WTC11 (cell line): ENCODE data around the gene PRELP. TPM values are rescaled to one million over a fixed set of nuclear protein-coding genes. Genes with fewer than 3 reads are reported as not detected.

Experiments used
- ATAC-seq: fragments of 200-7000 bp; cut with Tn5 transposase; 2 replicates; pipeline ENCODE4 v1.10.0; 2021; ENCODE audit warnings: mild to moderate bottlenecking, moderate library complexity
- CTCF ChIA-PET: fragments of 300-600 bp; sonication (Branson Sonifier 250); formaldehyde crosslinking; loops from one replicate; lab custom pipeline; 2021; ENCODE audit warnings: antibody characterized with exemption; lab: Charles Lee
- POLR2A ChIA-PET: fragments of 350-600 bp; sonication (Branson Sonifier 250); formaldehyde crosslinking; loops from one replicate; lab custom pipeline; 2021; ENCODE audit warnings: antibody characterized with exemption; lab: Charles Lee
- DNase-seq: peaks from one replicate; pipeline ENCODE4 v3.0.0; 2021; ENCODE audit warnings: low spot score
- H3K27ac Mint-ChIP-seq: 2 replicates; pipeline ENCODE4 v1.8.0; 2021; ENCODE audit warnings: mixed read lengths
- H3K27me3 Mint-ChIP-seq: 2 replicates; pipeline ENCODE4 v1.8.0; 2021; ENCODE audit warnings: low read depth, mild to moderate bottlenecking, moderate library complexity, mixed read lengths
- H3K36me3 Mint-ChIP-seq: 2 replicates; pipeline ENCODE4 v1.8.0; 2021; ENCODE audit warnings: mixed read lengths
- H3K4me1 Mint-ChIP-seq: 2 replicates; pipeline ENCODE4 v1.8.0; 2022; ENCODE audit warnings: mixed read lengths
- H3K4me3 Mint-ChIP-seq: 2 replicates; pipeline ENCODE4 v1.8.0; 2021; ENCODE audit warnings: mild to moderate bottlenecking, moderate library complexity, mixed read lengths
- H3K9me3 Mint-ChIP-seq: 2 replicates; pipeline ENCODE4 v1.8.0; 2021; ENCODE audit warnings: mixed read lengths
- CREM ChIP-seq: sonication (generic); formaldehyde crosslinking; IDR thresholded peaks from 2 replicates; pipeline ENCODE4 v1.8.1; 2022; ENCODE audit warnings: mild to moderate bottlenecking, missing genetic modification reagents, moderate library complexity
- ETV6 ChIP-seq: sonication (generic); formaldehyde crosslinking; IDR thresholded peaks from 2 replicates; pipeline ENCODE4 v1.8.1; 2022; ENCODE audit warnings: mild to moderate bottlenecking, missing genetic modification reagents
- FOXK1 ChIP-seq: sonication (generic); formaldehyde crosslinking; IDR thresholded peaks from 2 replicates; pipeline ENCODE4 v1.8.0; 2022; ENCODE audit warnings: mild to moderate bottlenecking, moderate library complexity, missing genetic modification reagents
- FOXP1 ChIP-seq: sonication (generic); formaldehyde crosslinking; IDR thresholded peaks from 2 replicates; pipeline ENCODE4 v1.8.0; 2022; ENCODE audit warnings: missing genetic modification reagents, mild to moderate bottlenecking, moderate library complexity, borderline replicate concordance
- GABPB1 ChIP-seq: sonication (generic); formaldehyde crosslinking; IDR thresholded peaks from 2 replicates; pipeline ENCODE4 v1.8.1; 2023; ENCODE audit warnings: mild to moderate bottlenecking, missing genetic modification reagents
- HMGA2 ChIP-seq: fragments of 250-450 bp; sonication (Bioruptor Pico); IDR thresholded peaks from 2 replicates; pipeline ENCODE4 v1.4.0; 2021; ENCODE audit warnings: mild to moderate bottlenecking, moderate library complexity
- RORB ChIP-seq: fragments of 250-450 bp; sonication (Bioruptor Pico); IDR thresholded peaks from 2 replicates; pipeline ENCODE4 v1.9.0; 2021; ENCODE audit warnings: mild to moderate bottlenecking
- TP53 ChIP-seq: sonication (generic); formaldehyde crosslinking; IDR thresholded peaks from 2 replicates; pipeline ENCODE4 v1.8.1; 2023; ENCODE audit warnings: mild to moderate bottlenecking, missing genetic modification reagents
- ZBTB21 ChIP-seq: sonication (generic); formaldehyde crosslinking; IDR thresholded peaks from 2 replicates; pipeline ENCODE4 v1.8.1; 2023; ENCODE audit warnings: mild to moderate bottlenecking, missing genetic modification reagents, borderline replicate concordance
- ZNF671 ChIP-seq: fragments of 250-450 bp; sonication (Bioruptor Pico); IDR thresholded peaks from 2 replicates; pipeline ENCODE4 v1.8.0; 2021; ENCODE audit warnings: mild to moderate bottlenecking
- total RNA-seq: library from RNA; stranded (reverse); gene quantifications from 3 replicates; pipeline ENCODE4 v1.2.3, GENCODE V29; 2021
- TF ChIP-seq, protein P1 (sequence below): fragments of 250-450 bp; sonication (Bioruptor Pico); IDR thresholded peaks from 2 replicates; pipeline ENCODE4 v1.9.0; 2021; ENCODE audit warnings: mild to moderate bottlenecking
- TF ChIP-seq, protein P2 (sequence below): sonication (generic); formaldehyde crosslinking; IDR thresholded peaks from 2 replicates; pipeline ENCODE4 v1.8.0; 2022; ENCODE audit warnings: mild to moderate bottlenecking, missing genetic modification reagents
- TF ChIP-seq, protein P3 (sequence below): sonication (generic); formaldehyde crosslinking; IDR thresholded peaks from 2 replicates; pipeline ENCODE4 v1.8.1; 2022; ENCODE audit warnings: mild to moderate bottlenecking, missing genetic modification reagents, moderate library complexity, borderline replicate concordance
- TF ChIP-seq, protein P4 (sequence below): sonication (generic); formaldehyde crosslinking; IDR thresholded peaks from 2 replicates; pipeline ENCODE4 v1.8.0; 2022; ENCODE audit warnings: missing genetic modification reagents
- TF ChIP-seq, protein P5 (sequence below): sonication (generic); formaldehyde crosslinking; conservative IDR thresholded peaks from 2 replicates; pipeline ENCODE4 v1.8.1; 2022; ENCODE audit warnings: mild to moderate bottlenecking, missing genetic modification reagents
- TF ChIP-seq, protein P6 (sequence below): fragments of 250-450 bp; sonication (Bioruptor Pico); IDR thresholded peaks from 2 replicates; pipeline ENCODE4 v1.9.0; 2021; ENCODE audit warnings: mild to moderate bottlenecking
- TF ChIP-seq, protein P7 (sequence below): sonication (generic); formaldehyde crosslinking; IDR thresholded peaks from 2 replicates; pipeline ENCODE4 v1.8.0; 2023; ENCODE audit warnings: missing genetic modification reagents
- TF ChIP-seq, protein P8 (sequence below): sonication (generic); formaldehyde crosslinking; IDR thresholded peaks from 2 replicates; pipeline ENCODE4 v1.8.1; 2023; ENCODE audit warnings: mild to moderate bottlenecking, missing genetic modification reagents, borderline replicate concordance
- TF ChIP-seq, protein P9 (sequence below): sonication (generic); formaldehyde crosslinking; IDR thresholded peaks from 2 replicates; pipeline ENCODE4 v1.8.0; 2022; ENCODE audit warnings: mild to moderate bottlenecking, missing genetic modification reagents

PRELP gene
- total RNA-seq, 1 experiment from 2014 or later = 0.17 TPM

DNA sequence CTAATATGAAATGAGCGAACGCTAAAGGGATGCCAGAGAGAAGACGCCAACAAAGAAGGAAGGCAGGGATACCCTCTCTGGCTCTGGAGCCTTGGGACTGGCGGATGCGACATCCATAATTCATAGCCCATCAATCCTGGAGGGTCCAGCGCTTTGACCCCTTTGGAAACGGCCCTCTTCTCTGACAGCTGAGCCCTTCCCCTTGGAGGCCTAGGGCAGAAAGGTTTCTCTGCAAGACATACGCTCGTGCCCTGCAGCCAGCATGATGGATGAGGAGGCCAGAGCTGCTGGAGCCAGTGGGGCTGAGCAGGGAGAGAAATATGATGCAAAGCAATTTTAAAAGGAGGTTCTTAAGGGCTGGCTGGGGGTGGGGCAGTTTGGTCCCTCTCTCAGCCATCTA, 40.6 kb downstream of the PRELP start:
- H3K27me3 Mint-ChIP-seq = peaks cover 95% of the 10 kb centered on the region
- ChIA-PET POLR2A (no interaction called here), CTCF (interaction anchor here (1.5 kb wide), 1 partner anchor 11 kb away, joined by 4 read pairs; no protein-coding TSS in a partner anchor)
- no peak for TF ChIP-seq FOXK1 (CRISPR knock-in tag)
- TF ChIP-seq FOXP1 (CRISPR knock-in tag) = no peak
- no peak for TF ChIP-seq GABPB1 (CRISPR knock-in tag)
- TF ChIP-seq, protein P1, sequence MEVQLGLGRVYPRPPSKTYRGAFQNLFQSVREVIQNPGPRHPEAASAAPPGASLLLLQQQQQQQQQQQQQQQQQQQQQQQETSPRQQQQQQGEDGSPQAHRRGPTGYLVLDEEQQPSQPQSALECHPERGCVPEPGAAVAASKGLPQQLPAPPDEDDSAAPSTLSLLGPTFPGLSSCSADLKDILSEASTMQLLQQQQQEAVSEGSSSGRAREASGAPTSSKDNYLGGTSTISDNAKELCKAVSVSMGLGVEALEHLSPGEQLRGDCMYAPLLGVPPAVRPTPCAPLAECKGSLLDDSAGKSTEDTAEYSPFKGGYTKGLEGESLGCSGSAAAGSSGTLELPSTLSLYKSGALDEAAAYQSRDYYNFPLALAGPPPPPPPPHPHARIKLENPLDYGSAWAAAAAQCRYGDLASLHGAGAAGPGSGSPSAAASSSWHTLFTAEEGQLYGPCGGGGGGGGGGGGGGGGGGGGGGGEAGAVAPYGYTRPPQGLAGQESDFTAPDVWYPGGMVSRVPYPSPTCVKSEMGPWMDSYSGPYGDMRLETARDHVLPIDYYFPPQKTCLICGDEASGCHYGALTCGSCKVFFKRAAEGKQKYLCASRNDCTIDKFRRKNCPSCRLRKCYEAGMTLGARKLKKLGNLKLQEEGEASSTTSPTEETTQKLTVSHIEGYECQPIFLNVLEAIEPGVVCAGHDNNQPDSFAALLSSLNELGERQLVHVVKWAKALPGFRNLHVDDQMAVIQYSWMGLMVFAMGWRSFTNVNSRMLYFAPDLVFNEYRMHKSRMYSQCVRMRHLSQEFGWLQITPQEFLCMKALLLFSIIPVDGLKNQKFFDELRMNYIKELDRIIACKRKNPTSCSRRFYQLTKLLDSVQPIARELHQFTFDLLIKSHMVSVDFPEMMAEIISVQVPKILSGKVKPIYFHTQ (CRISPR knock-in tag) = no peak
- TF ChIP-seq, protein P2, sequence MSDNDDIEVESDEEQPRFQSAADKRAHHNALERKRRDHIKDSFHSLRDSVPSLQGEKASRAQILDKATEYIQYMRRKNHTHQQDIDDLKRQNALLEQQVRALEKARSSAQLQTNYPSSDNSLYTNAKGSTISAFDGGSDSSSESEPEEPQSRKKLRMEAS = no peak
- TF ChIP-seq HMGA2 (CRISPR knock-in tag) = no peak
- TF ChIP-seq CREM (CRISPR knock-in tag) = no peak
- TF ChIP-seq RORB = no peak
- TF ChIP-seq ETV6 (CRISPR knock-in tag) = no peak
- no peak for TF ChIP-seq TP53 (CRISPR knock-in tag)
- TF ChIP-seq, protein P3, sequence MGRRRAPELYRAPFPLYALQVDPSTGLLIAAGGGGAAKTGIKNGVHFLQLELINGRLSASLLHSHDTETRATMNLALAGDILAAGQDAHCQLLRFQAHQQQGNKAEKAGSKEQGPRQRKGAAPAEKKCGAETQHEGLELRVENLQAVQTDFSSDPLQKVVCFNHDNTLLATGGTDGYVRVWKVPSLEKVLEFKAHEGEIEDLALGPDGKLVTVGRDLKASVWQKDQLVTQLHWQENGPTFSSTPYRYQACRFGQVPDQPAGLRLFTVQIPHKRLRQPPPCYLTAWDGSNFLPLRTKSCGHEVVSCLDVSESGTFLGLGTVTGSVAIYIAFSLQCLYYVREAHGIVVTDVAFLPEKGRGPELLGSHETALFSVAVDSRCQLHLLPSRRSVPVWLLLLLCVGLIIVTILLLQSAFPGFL (CRISPR knock-in tag) = no peak
- TF ChIP-seq, protein P4, sequence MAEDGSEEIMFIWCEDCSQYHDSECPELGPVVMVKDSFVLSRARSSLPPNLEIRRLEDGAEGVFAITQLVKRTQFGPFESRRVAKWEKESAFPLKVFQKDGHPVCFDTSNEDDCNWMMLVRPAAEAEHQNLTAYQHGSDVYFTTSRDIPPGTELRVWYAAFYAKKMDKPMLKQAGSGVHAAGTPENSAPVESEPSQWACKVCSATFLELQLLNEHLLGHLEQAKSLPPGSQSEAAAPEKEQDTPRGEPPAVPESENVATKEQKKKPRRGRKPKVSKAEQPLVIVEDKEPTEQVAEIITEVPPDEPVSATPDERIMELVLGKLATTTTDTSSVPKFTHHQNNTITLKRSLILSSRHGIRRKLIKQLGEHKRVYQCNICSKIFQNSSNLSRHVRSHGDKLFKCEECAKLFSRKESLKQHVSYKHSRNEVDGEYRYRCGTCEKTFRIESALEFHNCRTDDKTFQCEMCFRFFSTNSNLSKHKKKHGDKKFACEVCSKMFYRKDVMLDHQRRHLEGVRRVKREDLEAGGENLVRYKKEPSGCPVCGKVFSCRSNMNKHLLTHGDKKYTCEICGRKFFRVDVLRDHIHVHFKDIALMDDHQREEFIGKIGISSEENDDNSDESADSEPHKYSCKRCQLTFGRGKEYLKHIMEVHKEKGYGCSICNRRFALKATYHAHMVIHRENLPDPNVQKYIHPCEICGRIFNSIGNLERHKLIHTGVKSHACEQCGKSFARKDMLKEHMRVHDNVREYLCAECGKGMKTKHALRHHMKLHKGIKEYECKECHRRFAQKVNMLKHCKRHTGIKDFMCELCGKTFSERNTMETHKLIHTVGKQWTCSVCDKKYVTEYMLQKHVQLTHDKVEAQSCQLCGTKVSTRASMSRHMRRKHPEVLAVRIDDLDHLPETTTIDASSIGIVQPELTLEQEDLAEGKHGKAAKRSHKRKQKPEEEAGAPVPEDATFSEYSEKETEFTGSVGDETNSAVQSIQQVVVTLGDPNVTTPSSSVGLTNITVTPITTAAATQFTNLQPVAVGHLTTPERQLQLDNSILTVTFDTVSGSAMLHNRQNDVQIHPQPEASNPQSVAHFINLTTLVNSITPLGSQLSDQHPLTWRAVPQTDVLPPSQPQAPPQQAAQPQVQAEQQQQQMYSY (CRISPR knock-in tag) = no peak
- DNase-seq = no peak
- H3K4me1 Mint-ChIP-seq = peaks cover 76% of the 10 kb centered on the region
- H3K27ac Mint-ChIP-seq = no peak overlapping the region
- no peak for ATAC-seq
- no peaks in the 10 kb centered on the region for H3K9me3 Mint-ChIP-seq
- no peak overlapping the region for H3K4me3 Mint-ChIP-seq
- no peaks in the 10 kb centered on the region for H3K36me3 Mint-ChIP-seq

DNA sequence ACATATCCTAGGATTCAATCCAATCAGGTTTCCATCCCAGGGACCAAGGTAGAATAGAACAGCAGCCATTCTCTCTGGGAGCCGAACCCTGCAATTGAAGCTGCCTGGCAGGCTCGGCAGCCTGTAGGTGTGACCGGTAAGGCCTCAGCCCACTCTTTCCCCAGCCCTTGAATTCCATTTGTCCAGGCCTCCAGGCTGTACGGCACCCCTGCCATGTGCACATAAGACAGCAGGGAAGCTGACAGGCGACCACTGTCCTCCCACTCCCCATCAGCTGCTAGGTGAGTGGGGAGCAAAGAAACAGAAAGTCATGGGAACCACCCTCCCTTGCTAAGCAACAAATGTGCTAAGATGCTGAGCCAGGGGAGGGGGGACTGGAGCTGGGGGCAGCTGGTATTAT, 41.3 kb downstream of the PRELP start:
- Mint-ChIP-seq H3K36me3 (no peaks in the 10 kb centered on the region), H3K9me3 (no peaks in the 10 kb centered on the region), H3K27ac (no peak overlapping the region), H3K4me1 (peaks cover 77% of the 10 kb centered on the region), H3K4me3 (no peak overlapping the region), H3K27me3 (peaks cover 100% of the 10 kb centered on the region)
- ATAC-seq (no peak), DNase-seq (no peak)
- CTCF ChIA-PET = interaction anchor here (0.5 to 3.1 kb wide), 3 partner anchors 9 to 179 kb away, joined by 3 to 22 read pairs (median 4); no protein-coding TSS in a partner anchor
- POLR2A ChIA-PET = no interaction called here
- TF ChIP-seq ZBTB21 (no peak), ZNF671 (CRISPR knock-in tag) (no peak)
- TF ChIP-seq, protein P5, sequence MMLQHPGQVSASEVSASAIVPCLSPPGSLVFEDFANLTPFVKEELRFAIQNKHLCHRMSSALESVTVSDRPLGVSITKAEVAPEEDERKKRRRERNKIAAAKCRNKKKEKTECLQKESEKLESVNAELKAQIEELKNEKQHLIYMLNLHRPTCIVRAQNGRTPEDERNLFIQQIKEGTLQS (CRISPR knock-in tag) = no peak
- TF ChIP-seq, protein P6, sequence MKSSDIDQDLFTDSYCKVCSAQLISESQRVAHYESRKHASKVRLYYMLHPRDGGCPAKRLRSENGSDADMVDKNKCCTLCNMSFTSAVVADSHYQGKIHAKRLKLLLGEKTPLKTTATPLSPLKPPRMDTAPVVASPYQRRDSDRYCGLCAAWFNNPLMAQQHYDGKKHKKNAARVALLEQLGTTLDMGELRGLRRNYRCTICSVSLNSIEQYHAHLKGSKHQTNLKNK (CRISPR knock-in tag) = no peak
- TF ChIP-seq, protein P7, sequence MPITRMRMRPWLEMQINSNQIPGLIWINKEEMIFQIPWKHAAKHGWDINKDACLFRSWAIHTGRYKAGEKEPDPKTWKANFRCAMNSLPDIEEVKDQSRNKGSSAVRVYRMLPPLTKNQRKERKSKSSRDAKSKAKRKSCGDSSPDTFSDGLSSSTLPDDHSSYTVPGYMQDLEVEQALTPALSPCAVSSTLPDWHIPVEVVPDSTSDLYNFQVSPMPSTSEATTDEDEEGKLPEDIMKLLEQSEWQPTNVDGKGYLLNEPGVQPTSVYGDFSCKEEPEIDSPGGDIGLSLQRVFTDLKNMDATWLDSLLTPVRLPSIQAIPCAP = no peak
- TF ChIP-seq, protein P8, sequence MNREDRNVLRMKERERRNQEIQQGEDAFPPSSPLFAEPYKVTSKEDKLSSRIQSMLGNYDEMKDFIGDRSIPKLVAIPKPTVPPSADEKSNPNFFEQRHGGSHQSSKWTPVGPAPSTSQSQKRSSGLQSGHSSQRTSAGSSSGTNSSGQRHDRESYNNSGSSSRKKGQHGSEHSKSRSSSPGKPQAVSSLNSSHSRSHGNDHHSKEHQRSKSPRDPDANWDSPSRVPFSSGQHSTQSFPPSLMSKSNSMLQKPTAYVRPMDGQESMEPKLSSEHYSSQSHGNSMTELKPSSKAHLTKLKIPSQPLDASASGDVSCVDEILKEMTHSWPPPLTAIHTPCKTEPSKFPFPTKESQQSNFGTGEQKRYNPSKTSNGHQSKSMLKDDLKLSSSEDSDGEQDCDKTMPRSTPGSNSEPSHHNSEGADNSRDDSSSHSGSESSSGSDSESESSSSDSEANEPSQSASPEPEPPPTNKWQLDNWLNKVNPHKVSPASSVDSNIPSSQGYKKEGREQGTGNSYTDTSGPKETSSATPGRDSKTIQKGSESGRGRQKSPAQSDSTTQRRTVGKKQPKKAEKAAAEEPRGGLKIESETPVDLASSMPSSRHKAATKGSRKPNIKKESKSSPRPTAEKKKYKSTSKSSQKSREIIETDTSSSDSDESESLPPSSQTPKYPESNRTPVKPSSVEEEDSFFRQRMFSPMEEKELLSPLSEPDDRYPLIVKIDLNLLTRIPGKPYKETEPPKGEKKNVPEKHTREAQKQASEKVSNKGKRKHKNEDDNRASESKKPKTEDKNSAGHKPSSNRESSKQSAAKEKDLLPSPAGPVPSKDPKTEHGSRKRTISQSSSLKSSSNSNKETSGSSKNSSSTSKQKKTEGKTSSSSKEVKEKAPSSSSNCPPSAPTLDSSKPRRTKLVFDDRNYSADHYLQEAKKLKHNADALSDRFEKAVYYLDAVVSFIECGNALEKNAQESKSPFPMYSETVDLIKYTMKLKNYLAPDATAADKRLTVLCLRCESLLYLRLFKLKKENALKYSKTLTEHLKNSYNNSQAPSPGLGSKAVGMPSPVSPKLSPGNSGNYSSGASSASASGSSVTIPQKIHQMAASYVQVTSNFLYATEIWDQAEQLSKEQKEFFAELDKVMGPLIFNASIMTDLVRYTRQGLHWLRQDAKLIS (CRISPR knock-in tag) = no peak
- TF ChIP-seq, protein P9, sequence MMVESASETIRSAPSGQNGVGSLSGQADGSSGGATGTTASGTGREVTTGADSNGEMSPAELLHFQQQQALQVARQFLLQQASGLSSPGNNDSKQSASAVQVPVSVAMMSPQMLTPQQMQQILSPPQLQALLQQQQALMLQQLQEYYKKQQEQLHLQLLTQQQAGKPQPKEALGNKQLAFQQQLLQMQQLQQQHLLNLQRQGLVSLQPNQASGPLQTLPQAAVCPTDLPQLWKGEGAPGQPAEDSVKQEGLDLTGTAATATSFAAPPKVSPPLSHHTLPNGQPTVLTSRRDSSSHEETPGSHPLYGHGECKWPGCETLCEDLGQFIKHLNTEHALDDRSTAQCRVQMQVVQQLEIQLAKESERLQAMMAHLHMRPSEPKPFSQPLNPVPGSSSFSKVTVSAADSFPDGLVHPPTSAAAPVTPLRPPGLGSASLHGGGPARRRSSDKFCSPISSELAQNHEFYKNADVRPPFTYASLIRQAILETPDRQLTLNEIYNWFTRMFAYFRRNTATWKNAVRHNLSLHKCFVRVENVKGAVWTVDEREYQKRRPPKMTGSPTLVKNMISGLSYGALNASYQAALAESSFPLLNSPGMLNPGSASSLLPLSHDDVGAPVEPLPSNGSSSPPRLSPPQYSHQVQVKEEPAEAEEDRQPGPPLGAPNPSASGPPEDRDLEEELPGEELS = no peak
